ENCODE data around the gene MTREX.

Gene MTREX

DNA sequence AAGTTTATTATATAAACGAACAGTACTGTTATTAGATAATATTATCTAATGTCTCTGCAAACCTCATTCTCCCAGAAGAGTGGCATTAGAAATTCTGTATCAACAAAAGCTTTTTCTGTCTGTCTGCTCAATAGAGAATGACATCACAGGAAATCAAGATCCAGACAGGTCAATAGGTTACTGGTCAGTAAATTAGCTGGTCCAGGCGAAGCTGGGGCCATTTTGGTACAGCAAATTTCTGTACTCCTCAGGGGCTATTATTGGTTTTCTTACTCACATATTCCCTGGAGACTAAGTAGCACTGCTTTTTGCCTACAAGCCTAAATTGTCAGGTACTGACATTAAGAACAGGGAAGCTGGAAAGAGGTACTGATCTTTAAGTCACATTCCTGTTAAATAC is 146.5 kb downstream of the MTREX start:
- CTCF ChIA-PET: interaction anchor here (0.6 to 0.9 kb wide), 2 partner anchors 52 to 113 kb away, joined by 3 to 4 read pairs; no protein-coding TSS in a partner anchor
- POLR2A ChIA-PET: no interaction called here

DNA sequence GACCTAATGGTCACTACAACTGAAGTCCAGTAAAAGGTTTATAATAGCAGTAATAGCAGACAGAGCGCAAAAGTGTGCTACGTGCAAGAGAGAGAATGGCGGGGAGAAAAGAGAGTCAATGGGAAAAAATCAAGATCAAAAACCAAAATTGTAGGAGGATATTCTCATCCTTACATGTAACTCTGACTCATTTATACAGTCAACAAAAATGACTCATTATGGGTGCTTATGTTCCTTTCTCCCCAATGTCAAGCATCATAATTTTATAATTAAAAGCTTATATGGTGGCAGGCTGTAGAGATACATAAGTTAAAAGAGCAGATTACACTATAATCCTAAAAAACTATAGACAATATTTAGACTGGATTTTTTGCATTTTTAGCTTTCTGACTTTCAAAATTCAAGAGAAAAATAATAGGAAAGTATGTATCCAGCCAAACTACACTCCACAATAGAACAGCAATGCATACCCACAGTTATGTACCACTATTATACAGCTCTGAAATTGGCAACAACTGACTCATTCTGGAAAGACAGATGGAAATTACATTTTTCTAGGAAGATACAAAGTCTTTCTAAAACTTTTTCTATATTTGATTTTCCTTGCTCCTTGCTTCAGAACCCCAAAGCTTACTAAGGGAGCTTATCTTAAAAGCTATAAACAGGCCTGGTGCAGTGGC is 148.6 kb downstream of the MTREX start:
- Histone ChIP-seq H3K4me1 (ENCODE audit: control insufficient read depth, insufficient read depth, low read length) (peaks cover under 1% of the 10 kb centered on the region; the same call in 1 of the 2 replicates), H3K9me3 (ENCODE audit: control insufficient read depth, insufficient read depth, low read depth, low read length) (no peaks in the 10 kb centered on the region), H3K36me3 (ENCODE audit: control insufficient read depth in 2 of 2, insufficient read depth in 1 of 2, low read length in 2 of 2) (no peaks in the 10 kb centered on the region; a peak in 1 of 3 replicates), H3K27ac (ENCODE audit: extremely low read depth, low read depth, low read length) (no peak overlapping the region), H3K4me3 (ENCODE audit: low read depth, low read length) (no peak overlapping the region)
- ChIA-PET CTCF (interaction anchor here (0.7 to 1.1 kb wide), 2 partner anchors 233 to 299 kb away, joined by 3 read pairs; no protein-coding TSS in a partner anchor), POLR2A (no interaction called here)
- TF ChIP-seq ZNF549 (tag by site-specific recombination; IDR thresholded peaks at IDR 0.05) (no peak), PRDM1 (tag by site-specific recombination; IDR thresholded peaks at IDR 0.05) (0 out of 2 replicates have a peak, but pooled peaks have one; percentile 11)

More for the DNA sequence above, 146.5 kb downstream of the MTREX start:
- Histone ChIP-seq H3K36me3 (ENCODE audit: control insufficient read depth in 2 of 2, insufficient read depth in 1 of 2, low read length in 2 of 2) (no peaks in the 10 kb centered on the region; a peak in 1 of 3 replicates), H3K4me3 (ENCODE audit: low read depth, low read length) (no peak overlapping the region), H3K4me1 (ENCODE audit: control insufficient read depth, insufficient read depth, low read length) (peaks cover 5% of the 10 kb centered on the region; the same call in 1 of the 2 replicates), H3K27ac (ENCODE audit: extremely low read depth, low read depth, low read length) (no peak overlapping the region), H3K9me3 (ENCODE audit: control insufficient read depth, insufficient read depth, low read depth, low read length) (no peaks in the 10 kb centered on the region)
- no peak for TF ChIP-seq ZNF223 (tag by site-specific recombination; IDR thresholded peaks at IDR 0.05)
- TF ChIP-seq ZNF174 (tag by site-specific recombination; IDR thresholded peaks at IDR 0.05): no peak
- TF ChIP-seq ZNF843 (tag by site-specific recombination; IDR thresholded peaks at IDR 0.05): no peak
- no peak for TF ChIP-seq ZNF837 (tag by site-specific recombination; IDR thresholded peaks at IDR 0.05)
- TF ChIP-seq ZNF302 (tag by site-specific recombination; IDR thresholded peaks at IDR 0.05; ENCODE audit: low read depth): no peak
- TF ChIP-seq MZF1 (tag by site-specific recombination; IDR thresholded peaks at IDR 0.05; ENCODE audit: borderline replicate concordance): no peak
- no peak for TF ChIP-seq SETDB1 (IDR thresholded peaks at IDR 0.05; ENCODE audit: insufficient read length, low read length)
- TF ChIP-seq ZNF335 (tag by site-specific recombination; conservative IDR thresholded peaks at IDR 0.05): no peak
- no peak for TF ChIP-seq ZNF138 (tag by site-specific recombination; IDR thresholded peaks at IDR 0.05; ENCODE audit: borderline replicate concordance)
- TF ChIP-seq ZNF48 (tag by site-specific recombination; IDR thresholded peaks at IDR 0.05): no peak
- TF ChIP-seq, protein P1, sequence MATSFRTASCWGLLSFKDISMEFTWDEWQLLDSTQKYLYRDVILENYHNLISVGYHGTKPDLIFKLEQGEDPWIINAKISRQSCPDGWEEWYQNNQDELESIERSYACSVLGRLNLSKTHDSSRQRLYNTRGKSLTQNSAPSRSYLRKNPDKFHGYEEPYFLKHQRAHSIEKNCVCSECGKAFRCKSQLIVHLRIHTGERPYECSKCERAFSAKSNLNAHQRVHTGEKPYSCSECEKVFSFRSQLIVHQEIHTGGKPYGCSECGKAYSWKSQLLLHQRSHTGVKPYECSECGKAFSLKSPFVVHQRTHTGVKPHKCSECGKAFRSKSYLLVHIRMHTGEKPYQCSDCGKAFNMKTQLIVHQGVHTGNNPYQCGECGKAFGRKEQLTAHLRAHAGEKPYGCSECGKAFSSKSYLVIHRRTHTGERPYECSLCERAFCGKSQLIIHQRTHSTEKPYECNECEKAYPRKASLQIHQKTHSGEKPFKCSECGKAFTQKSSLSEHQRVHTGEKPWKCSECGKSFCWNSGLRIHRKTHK (tag by site-specific recombination; IDR thresholded peaks at IDR 0.05): no peak
- TF ChIP-seq REPIN1 (tag by site-specific recombination; IDR thresholded peaks at IDR 0.05; ENCODE audit: low read depth): no peak

DNA sequence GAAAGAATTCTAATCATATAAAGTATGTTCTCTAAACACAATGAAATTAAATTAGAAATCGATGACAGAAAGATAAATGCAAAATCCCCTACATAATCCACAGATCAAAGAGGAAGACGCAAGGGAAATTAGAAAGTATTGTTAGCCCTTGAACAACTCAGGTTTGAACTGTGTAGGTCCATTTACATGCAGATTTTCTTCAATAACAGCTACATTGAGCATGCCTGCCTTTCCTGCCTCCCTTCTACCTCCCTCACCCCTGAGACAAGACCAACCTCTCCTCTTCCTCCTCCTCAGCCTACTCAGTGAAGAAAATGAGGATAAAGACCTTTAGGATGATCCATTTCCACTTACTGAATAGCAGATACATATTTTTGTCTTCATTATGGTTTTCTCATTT is 151.8 kb downstream of the MTREX start:
- CTCF ChIA-PET: no interaction called here
- no peak overlapping the region for H3K4me3 ChIP-seq (ENCODE audit: low read depth, low read length)
- no peak overlapping the region for H3K27ac ChIP-seq (ENCODE audit: extremely low read depth, low read depth, low read length)
- H3K36me3 ChIP-seq (ENCODE audit: control insufficient read depth in 2 of 2, insufficient read depth in 1 of 2, low read length in 2 of 2): peaks cover 0 to 3% of the 10 kb centered on the region in 2 experiments; a peak in 1 of 3 replicates
- POLR2A ChIA-PET: no interaction called here
- no peaks in the 10 kb centered on the region; the same call in 1 of the 2 replicates for H3K4me1 ChIP-seq (ENCODE audit: control insufficient read depth, insufficient read depth, low read length)
- TF ChIP-seq SCRT2 (tag by site-specific recombination; IDR thresholded peaks at IDR 0.05) (no peak), ZNF146 (tag by site-specific recombination; IDR thresholded peaks at IDR 0.05) (no peak), ZNF561 (tag by site-specific recombination; IDR thresholded peaks at IDR 0.05; ENCODE audit: borderline replicate concordance) (no peak), ZNF654 (tag by site-specific recombination; IDR thresholded peaks at IDR 0.05; ENCODE audit: low read depth) (no peak), ZNF776 (tag by site-specific recombination; IDR thresholded peaks at IDR 0.05; ENCODE audit: borderline replicate concordance) (no peak), FEZF1 (tag by site-specific recombination; IDR thresholded peaks at IDR 0.05) (no peak)
- H3K9me3 ChIP-seq (ENCODE audit: control insufficient read depth, insufficient read depth, low read depth, low read length): no peaks in the 10 kb centered on the region
